ENCODE data around the gene CCDC85B. TPM values are rescaled to one million over a fixed set of nuclear protein-coding genes. Genes with fewer than 3 reads are reported as not detected.
A peak's percentile ranks its signal among the peaks of the same experiment; 100 is the strongest.

Gene CCDC85B
- total RNA-seq, 1 experiment from 2014 or later: 26.6 TPM

DNA sequence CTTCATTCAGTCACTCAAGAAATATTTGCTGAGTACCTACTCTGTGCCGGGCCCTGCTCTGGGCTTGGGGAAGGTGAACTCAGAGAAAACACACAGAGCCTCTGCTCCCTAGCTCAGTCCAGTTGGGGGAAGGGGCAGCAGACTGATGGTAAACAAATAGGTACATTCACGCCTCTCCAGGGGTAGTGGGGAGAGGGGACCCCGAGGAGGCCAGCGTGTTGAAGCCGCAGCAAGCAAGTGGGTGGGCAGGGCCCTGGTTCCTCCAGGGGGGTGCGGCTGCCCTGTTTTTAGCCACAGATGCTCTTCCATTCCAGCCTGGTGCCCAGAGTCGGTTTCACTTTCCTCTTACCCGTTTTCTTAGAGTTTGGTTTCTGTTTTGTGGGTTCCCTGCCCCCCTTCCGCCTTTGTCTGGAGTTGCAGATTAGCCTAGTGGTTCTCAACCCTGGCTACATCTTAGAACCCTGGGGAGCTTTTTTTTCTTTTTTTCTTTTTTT, 37.5 kb downstream of the CCDC85B start:
- TF ChIP-seq, protein P1, sequence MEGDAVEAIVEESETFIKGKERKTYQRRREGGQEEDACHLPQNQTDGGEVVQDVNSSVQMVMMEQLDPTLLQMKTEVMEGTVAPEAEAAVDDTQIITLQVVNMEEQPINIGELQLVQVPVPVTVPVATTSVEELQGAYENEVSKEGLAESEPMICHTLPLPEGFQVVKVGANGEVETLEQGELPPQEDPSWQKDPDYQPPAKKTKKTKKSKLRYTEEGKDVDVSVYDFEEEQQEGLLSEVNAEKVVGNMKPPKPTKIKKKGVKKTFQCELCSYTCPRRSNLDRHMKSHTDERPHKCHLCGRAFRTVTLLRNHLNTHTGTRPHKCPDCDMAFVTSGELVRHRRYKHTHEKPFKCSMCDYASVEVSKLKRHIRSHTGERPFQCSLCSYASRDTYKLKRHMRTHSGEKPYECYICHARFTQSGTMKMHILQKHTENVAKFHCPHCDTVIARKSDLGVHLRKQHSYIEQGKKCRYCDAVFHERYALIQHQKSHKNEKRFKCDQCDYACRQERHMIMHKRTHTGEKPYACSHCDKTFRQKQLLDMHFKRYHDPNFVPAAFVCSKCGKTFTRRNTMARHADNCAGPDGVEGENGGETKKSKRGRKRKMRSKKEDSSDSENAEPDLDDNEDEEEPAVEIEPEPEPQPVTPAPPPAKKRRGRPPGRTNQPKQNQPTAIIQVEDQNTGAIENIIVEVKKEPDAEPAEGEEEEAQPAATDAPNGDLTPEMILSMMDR (IDR thresholded peaks at IDR 0.05; ENCODE audit: unreplicated experiment): no peak
- no peak overlapping the region for H3K27ac Mint-ChIP-seq (ENCODE audit: unreplicated experiment)
- H3K4me1 Mint-ChIP-seq (ENCODE audit: low read depth, unreplicated experiment): no peaks in the 10 kb centered on the region
- H3K27me3 Mint-ChIP-seq (ENCODE audit: unreplicated experiment): no peaks in the 10 kb centered on the region
- H3K36me3 Mint-ChIP-seq (ENCODE audit: insufficient read depth, unreplicated experiment): peaks cover 30% of the 10 kb centered on the region
- intact Hi-C loops (cut with micrococcal nuclease; ENCODE audit: unreplicated experiment): no loop called here
- no peaks in the 10 kb centered on the region for H3K9me3 Mint-ChIP-seq (ENCODE audit: low read depth, unreplicated experiment)
- no peak for DNase-seq
- BruUV-seq (replicated peaks): no TSS peak
- CTCF ChIA-PET: no interaction called here
- H3K4me3 Mint-ChIP-seq (ENCODE audit: low read depth, unreplicated experiment): no peak overlapping the region

DNA sequence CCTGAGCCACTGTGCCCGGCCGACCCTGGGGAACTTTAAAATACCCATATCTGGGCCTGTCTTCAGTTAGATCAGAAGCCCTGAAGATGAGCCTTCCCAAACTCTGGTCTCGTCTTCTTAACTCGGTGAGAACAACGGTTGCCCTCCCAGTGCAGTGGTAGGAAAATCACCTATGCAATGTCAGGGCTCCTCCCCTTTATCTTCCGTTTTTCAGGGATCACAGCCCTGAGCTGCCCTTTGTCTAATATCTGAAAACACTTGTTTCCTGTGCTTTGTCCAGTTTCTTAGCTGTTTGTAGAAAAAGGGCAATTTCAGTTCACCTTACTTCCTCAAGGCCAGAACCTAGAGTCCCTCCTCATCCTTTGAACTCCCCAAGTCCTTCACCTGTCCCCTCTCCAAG, 38.2 kb downstream of the CCDC85B start:
- no peak overlapping the region for H3K27ac Mint-ChIP-seq (ENCODE audit: unreplicated experiment)

GRCh38 chr11:65931773-65932557, 41.5 kb downstream of the CCDC85B start:
- no peak overlapping the region for H3K4me3 Mint-ChIP-seq (ENCODE audit: low read depth, unreplicated experiment)
- intact Hi-C loops (cut with micrococcal nuclease; ENCODE audit: unreplicated experiment): no loop called here
- CTCF ChIA-PET: interaction anchor here (1.4 to 1.9 kb wide), 3 partner anchors 42 to 47 kb away, joined by 7 to 11 read pairs (median 9); partner anchors contain the start of genes CCDC85B and FIBP
- H3K27ac Mint-ChIP-seq (ENCODE audit: unreplicated experiment): no peak overlapping the region
- H3K9me3 Mint-ChIP-seq (ENCODE audit: low read depth, unreplicated experiment): no peaks in the 10 kb centered on the region
- H3K36me3 Mint-ChIP-seq (ENCODE audit: insufficient read depth, unreplicated experiment): peaks cover 18% of the 10 kb centered on the region
- DNase-seq: no peak
- BruUV-seq (replicated peaks): no TSS peak
- no peaks in the 10 kb centered on the region for H3K4me1 Mint-ChIP-seq (ENCODE audit: low read depth, unreplicated experiment)
- TF ChIP-seq, protein P1 (IDR thresholded peaks at IDR 0.05; ENCODE audit: unreplicated experiment): no peak
- peaks cover 2% of the 10 kb centered on the region for H3K27me3 Mint-ChIP-seq (ENCODE audit: unreplicated experiment)

More for the DNA sequence above, 38.2 kb downstream of the CCDC85B start:
- DNase-seq: no peak
- no peaks in the 10 kb centered on the region for H3K4me1 Mint-ChIP-seq (ENCODE audit: low read depth, unreplicated experiment)
- H3K27me3 Mint-ChIP-seq (ENCODE audit: unreplicated experiment): no peaks in the 10 kb centered on the region
- H3K36me3 Mint-ChIP-seq (ENCODE audit: insufficient read depth, unreplicated experiment): peaks cover 28% of the 10 kb centered on the region
- BruUV-seq (replicated peaks): no TSS peak
- TF ChIP-seq, protein P1 (IDR thresholded peaks at IDR 0.05; ENCODE audit: unreplicated experiment): no peak
- intact Hi-C loops (cut with micrococcal nuclease; ENCODE audit: unreplicated experiment): no loop called here
- no peak overlapping the region for H3K4me3 Mint-ChIP-seq (ENCODE audit: low read depth, unreplicated experiment)
- CTCF ChIA-PET: no interaction called here
- no peaks in the 10 kb centered on the region for H3K9me3 Mint-ChIP-seq (ENCODE audit: low read depth, unreplicated experiment)

GRCh38 chr11:65932558-65932919, 42.1 kb downstream of the CCDC85B start:
- H3K4me3 Mint-ChIP-seq (ENCODE audit: low read depth, unreplicated experiment): no peak overlapping the region
- TF ChIP-seq, protein P1 (IDR thresholded peaks at IDR 0.05; ENCODE audit: unreplicated experiment): no peak
- H3K27ac Mint-ChIP-seq (ENCODE audit: unreplicated experiment): no peak overlapping the region
- DNase-seq: peak; percentile 31
- H3K9me3 Mint-ChIP-seq (ENCODE audit: low read depth, unreplicated experiment): no peaks in the 10 kb centered on the region
- BruUV-seq (replicated peaks): no TSS peak
- H3K27me3 Mint-ChIP-seq (ENCODE audit: unreplicated experiment): peaks cover 8% of the 10 kb centered on the region
- peaks cover 13% of the 10 kb centered on the region for H3K36me3 Mint-ChIP-seq (ENCODE audit: insufficient read depth, unreplicated experiment)
- no peaks in the 10 kb centered on the region for H3K4me1 Mint-ChIP-seq (ENCODE audit: low read depth, unreplicated experiment)
- intact Hi-C loops (cut with micrococcal nuclease; ENCODE audit: unreplicated experiment): no loop called here
- CTCF ChIA-PET: interaction anchor here (1.4 to 1.9 kb wide), 3 partner anchors 42 to 48 kb away, joined by 7 to 11 read pairs (median 9); partner anchors contain the start of genes CCDC85B and FIBP

Data from Calu3 (cell line).